Testis (tissue), 3 donors: ENCODE data around the gene HSPA1L. TPM values are rescaled to one million over a fixed set of nuclear protein-coding genes. Genes with fewer than 3 reads are reported as not detected.

Source experiments
- DNase-seq: peaks from one replicate; pipeline ENCODE4 v3.0.0-alpha.2; 2019
- H3K27ac ChIP-seq, 2 donors: fragments of 200-600 bp; sonication (generic); one replicate each; pipeline ENCODE4 v1.5.1; 2019
- H3K27me3 ChIP-seq: fragments of 200-600 bp; sonication (generic); one replicate; pipeline ENCODE4 v1.5.1; 2019
- H3K36me3 ChIP-seq: fragments of 200-600 bp; sonication (generic); one replicate; pipeline ENCODE4 v1.5.1; 2017; ENCODE audit warnings: low read depth; ENCODE audit errors: missing control alignments
- H3K4me1 ChIP-seq: fragments of 200-600 bp; sonication (generic); one replicate; pipeline ENCODE4 v1.5.1; 2019
- H3K4me3 ChIP-seq, 2 donors: fragments of 200-600 bp; sonication (generic); one replicate each; pipeline ENCODE4 v1.5.1; 2017 to 2019
- H3K9me3 ChIP-seq: fragments of 200-600 bp; sonication (generic); one replicate; pipeline ENCODE4 v1.5.1; 2017
- CTCF ChIP-seq, 3 experiments: fragments of 450-650 bp in 2 of 3; fragments of 200-600 bp in 1 of 3; sonication (generic) in 1 of 3; IDR thresholded peaks; one replicate each; pipeline ENCODE4 v1.5.1; 2016 to 2019; ENCODE audit warnings: antibody characterized with exemption in 3 of 3, mild to moderate bottlenecking in 2 of 3, moderate library complexity in 1 of 3
- POLR2A ChIP-seq: fragments of 450-650 bp; IDR thresholded peaks from one replicate; pipeline ENCODE4 v1.6.1; 2017; ENCODE audit warnings: antibody characterized with exemption, mild to moderate bottlenecking, moderate library complexity
- WGBS, 2 donors: methylation state at CpG; one replicate each; pipeline ENCODE4 v1.1.5; 2018; 5-methylcytosine and 5-hydroxymethylcytosine counted together
- intact Hi-C: fragments of 100-400 bp; cut with DNase I; formaldehyde crosslinking; loops from one replicate; pipeline ENCODE4 v1.15.1; 2023; ENCODE audit warnings: low total_unique reads
- polyA plus RNA-seq: library from polyadenylated mRNA; stranded (reverse); fragments of 350-450 nt; fragmentation: Illumina TruSeq; extraction: RNeasy Lipid Tissue Mini Kit (QIAGEN cat#74804); gene quantifications from one replicate; pipeline ENCODE4 v1.2.3, GENCODE V29; 2014; ENCODE audit warnings: low read depth, low replicate concordance; ENCODE audit not compliant: insufficient read depth
- total RNA-seq, 2 donors: library from RNA; depleted of rRNA; stranded (reverse); fragments of >200 nt; gene quantifications; one replicate each; pipeline ENCODE4 v1.2.3, GENCODE V29; 2016

HSPA1L gene
- total and polyA plus RNA-seq, 3 donors from 2014 or later, result 30.3 to 103 (median 87.9) TPM

GRCh38 chr6:31767096-31767645 is 47.9 kb downstream of the HSPA1L start:
- no peaks in the 10 kb centered on the region for H3K9me3 ChIP-seq
- TF ChIP-seq POLR2A (no peak), CTCF (IDR thresholded peaks at IDR 0.05) (no peak)
- H3K4me3 ChIP-seq, result no peak overlapping the region
- H3K27me3 ChIP-seq, result no peaks in the 10 kb centered on the region
- DNase-seq, result no peak
- no peaks in the 10 kb centered on the region for H3K36me3 ChIP-seq
- no peaks in the 10 kb centered on the region for H3K4me1 ChIP-seq
- WGBS, 2 donors, result 75 to 84% methylated on average over 3 to 6 of the region's 6 CpGs
- no peak overlapping the region for H3K27ac ChIP-seq
- intact Hi-C loops, result no loop called here

- no peak for TF ChIP-seq POLR2A
- no peak for TF ChIP-seq CTCF (IDR thresholded peaks at IDR 0.05)
- H3K27ac ChIP-seq, result no peak overlapping the region
- no peaks in the 10 kb centered on the region for H3K9me3 ChIP-seq
- H3K4me1 ChIP-seq, result no peaks in the 10 kb centered on the region
- 54 to 67% methylated on average over 13 to 42 of the region's 42 CpGs for WGBS, 2 donors
- H3K36me3 ChIP-seq, result no peaks in the 10 kb centered on the region
- intact Hi-C loops, result no loop called here
- no peak for DNase-seq
- no peak overlapping the region for H3K4me3 ChIP-seq
- no peaks in the 10 kb centered on the region for H3K27me3 ChIP-seq
Measured at GRCh38 chr6:31765910-31766794, 48.9 kb downstream of the HSPA1L start.

- DNase-seq, result no peak
- H3K9me3 ChIP-seq, result no peaks in the 10 kb centered on the region
- no peaks in the 10 kb centered on the region for H3K4me1 ChIP-seq
- TF ChIP-seq POLR2A (no peak), CTCF (IDR thresholded peaks at IDR 0.05) (no peak)
- intact Hi-C loops, result no loop called here
- no peak overlapping the region for H3K27ac ChIP-seq
- 77 to 94% methylated on average over 7 to 9 of the region's 9 CpGs for WGBS, 2 donors
- H3K27me3 ChIP-seq, result no peaks in the 10 kb centered on the region
- H3K36me3 ChIP-seq, result no peaks in the 10 kb centered on the region
- H3K4me3 ChIP-seq, result no peak overlapping the region
Measured at GRCh38 chr6:31765559-31765909, 49.5 kb downstream of the HSPA1L start.

- Histone ChIP-seq H3K27ac (no peak overlapping the region), H3K4me3 (no peak overlapping the region), H3K27me3 (no peaks in the 10 kb centered on the region), H3K36me3 (no peaks in the 10 kb centered on the region), H3K4me1 (no peaks in the 10 kb centered on the region), H3K9me3 (no peaks in the 10 kb centered on the region)
- TF ChIP-seq CTCF (IDR thresholded peaks at IDR 0.05) (no peak), POLR2A (no peak)
- DNase-seq, result no peak
- 83 to 84% methylated on average over 4 of the region's 4 CpGs for WGBS, 2 donors
- intact Hi-C loops, result no loop called here
Measured at GRCh38 chr6:31764198-31764597, 50.9 kb downstream of the HSPA1L start.

GRCh38 chr6:31763619-31763940 is 51.5 kb downstream of the HSPA1L start:
- Histone ChIP-seq H3K9me3 (no peaks in the 10 kb centered on the region), H3K27me3 (no peaks in the 10 kb centered on the region), H3K27ac (no peak overlapping the region), H3K36me3 (no peaks in the 10 kb centered on the region), H3K4me3 (no peak overlapping the region), H3K4me1 (no peaks in the 10 kb centered on the region)
- 40 to 45% methylated on average over 1 of the region's 1 CpG for WGBS, 2 donors
- TF ChIP-seq POLR2A, result no peak
- TF ChIP-seq CTCF (IDR thresholded peaks at IDR 0.05), result no peak
- DNase-seq, result no peak
- intact Hi-C loops, result no loop called here
